CD4-positive, CD25-positive, alpha-beta regulatory T cell (primary cell): ENCODE measurements around the gene PRPF19. TPM values are rescaled to one million over a fixed set of nuclear protein-coding genes. Genes with fewer than 3 reads are reported as not detected.

Experiments
- ATAC-seq, 2 donors: fragments of 150-1000 bp; cut with Tn5 transposase; one replicate each; pipeline ENCODE4 v1.10.0; 2021; ENCODE audit warnings: low read depth in 2 of 2, moderate number of reproducible peaks in 2 of 2, moderate library complexity in 1 of 2
- DNase-seq, 3 donors: peaks; one replicate each; pipeline versions ENCODE4 v3.0.0 to v3.0.0-alpha.2; 2012 to 2022; ENCODE audit warnings: mixed read lengths in 1 of 3
- H3K27ac ChIP-seq: one replicate; pipeline ENCODE4 v1.7.0; 2013; ENCODE audit warnings: mild to moderate bottlenecking, low read length; ENCODE audit not compliant: insufficient read depth, poor library complexity, severe bottlenecking
- H3K27me3 ChIP-seq: one replicate; pipeline ENCODE4 v1.7.0; 2013; ENCODE audit warnings: low read length; ENCODE audit not compliant: control insufficient read depth, insufficient read depth
- H3K36me3 ChIP-seq: one replicate; pipeline ENCODE4 v1.7.0; 2013; ENCODE audit warnings: mild to moderate bottlenecking, low read length, moderate library complexity; ENCODE audit not compliant: control insufficient read depth, insufficient read depth
- H3K4me1 ChIP-seq: 2 replicates; pipeline ENCODE4 v1.7.0; 2013; ENCODE audit warnings: mild to moderate bottlenecking, low read length; ENCODE audit not compliant: insufficient read depth, control insufficient read depth, poor library complexity, severe bottlenecking
- H3K4me3 ChIP-seq: one replicate; pipeline ENCODE4 v1.7.0; 2013; ENCODE audit warnings: low read depth, mild to moderate bottlenecking, low read length, moderate library complexity
- H3K9me3 ChIP-seq, 2 experiments: 1 replicate in 1 of 2; 2 replicates in 1 of 2; pipeline ENCODE4 v1.7.0; 2013; ENCODE audit warnings: low read length in 2 of 2, mild to moderate bottlenecking in 1 of 2, moderate library complexity in 1 of 2; ENCODE audit not compliant: control insufficient read depth in 2 of 2
- H3K27ac Mint-ChIP-seq, 3 donors: one replicate each; pipeline ENCODE4 v1.8.0; 2020 to 2022; ENCODE audit warnings: mild to moderate bottlenecking in 3 of 3, mixed read lengths in 3 of 3, moderate library complexity in 2 of 3
- H3K27me3 Mint-ChIP-seq: one replicate; pipeline ENCODE4 v1.8.0; 2022; ENCODE audit warnings: mild to moderate bottlenecking, mixed read lengths
- H3K36me3 Mint-ChIP-seq: one replicate; pipeline ENCODE4 v1.8.0; 2020; ENCODE audit warnings: mixed read lengths
- H3K4me1 Mint-ChIP-seq, 4 donors: one replicate each; pipeline ENCODE4 v1.8.0; 2020 to 2022; ENCODE audit warnings: mixed read lengths in 4 of 4, mild to moderate bottlenecking in 1 of 4
- H3K4me3 Mint-ChIP-seq, 4 donors: one replicate each; pipeline ENCODE4 v1.8.0; 2020 to 2022; ENCODE audit warnings: mild to moderate bottlenecking in 4 of 4, mixed read lengths in 4 of 4, moderate library complexity in 3 of 4
- H3K9me3 Mint-ChIP-seq, 7 donors: one replicate each; pipeline ENCODE4 v1.8.0; 2020 to 2022; ENCODE audit warnings: mixed read lengths in 7 of 7, mild to moderate bottlenecking in 3 of 7, moderate library complexity in 2 of 7
- polyA plus RNA-seq, 4 donors: library from polyadenylated mRNA; unstranded; fragments of 300-500 nt; fragmentation: Illumina TruSeq; gene quantifications; one replicate each; pipeline ENCODE4 v1.2.3, GENCODE V29; 2021
- total RNA-seq: library from RNA; stranded (reverse); gene quantifications from one replicate; pipeline ENCODE4 v1.2.3, GENCODE V29; 2022

PRPF19 gene
- total and polyA plus RNA-seq, 5 donors from 2014 or later = 13.6 to 67.6 (median 13.9) TPM

DNA sequence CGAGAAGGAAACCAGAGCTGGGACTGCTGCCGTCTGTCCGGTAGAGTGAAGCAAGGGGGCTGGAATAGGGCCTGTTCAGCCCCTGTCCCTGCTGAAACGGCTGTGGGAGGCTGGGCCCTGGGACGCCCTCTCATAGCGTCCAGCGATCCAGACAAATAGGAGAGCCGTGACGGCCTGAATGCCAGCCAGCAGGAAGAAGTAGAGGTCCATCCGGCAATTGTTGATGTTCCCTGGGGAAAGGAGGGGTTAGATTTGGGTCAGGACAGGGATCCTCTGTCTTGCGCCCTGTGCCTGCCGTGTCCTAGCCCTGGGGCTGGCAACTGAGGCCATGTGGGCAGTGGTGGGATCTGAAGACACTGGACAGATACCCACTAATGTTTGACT, 30.8 kb upstream of the PRPF19 start:
- Histone ChIP-seq H3K9me3 (no peaks in the 10 kb centered on the region), H3K27ac (no peak overlapping the region), H3K27me3 (no peaks in the 10 kb centered on the region), H3K4me3 (no peak overlapping the region), H3K36me3 (no peaks in the 10 kb centered on the region), H3K4me1 (no peaks in the 10 kb centered on the region)
- Mint-ChIP-seq H3K27ac (no peak overlapping the region), H3K4me1 (peaks cover 0 to 2% (median 0%) of the 10 kb centered on the region in 4 donors), H3K36me3 (no peaks in the 10 kb centered on the region), H3K27me3 (no peaks in the 10 kb centered on the region), H3K4me3 (no peak overlapping the region), H3K9me3 (peaks cover 0 to 2% (median 0%) of the 10 kb centered on the region in 7 donors)
- no peak for ATAC-seq
- DNase-seq = no peak

DNA sequence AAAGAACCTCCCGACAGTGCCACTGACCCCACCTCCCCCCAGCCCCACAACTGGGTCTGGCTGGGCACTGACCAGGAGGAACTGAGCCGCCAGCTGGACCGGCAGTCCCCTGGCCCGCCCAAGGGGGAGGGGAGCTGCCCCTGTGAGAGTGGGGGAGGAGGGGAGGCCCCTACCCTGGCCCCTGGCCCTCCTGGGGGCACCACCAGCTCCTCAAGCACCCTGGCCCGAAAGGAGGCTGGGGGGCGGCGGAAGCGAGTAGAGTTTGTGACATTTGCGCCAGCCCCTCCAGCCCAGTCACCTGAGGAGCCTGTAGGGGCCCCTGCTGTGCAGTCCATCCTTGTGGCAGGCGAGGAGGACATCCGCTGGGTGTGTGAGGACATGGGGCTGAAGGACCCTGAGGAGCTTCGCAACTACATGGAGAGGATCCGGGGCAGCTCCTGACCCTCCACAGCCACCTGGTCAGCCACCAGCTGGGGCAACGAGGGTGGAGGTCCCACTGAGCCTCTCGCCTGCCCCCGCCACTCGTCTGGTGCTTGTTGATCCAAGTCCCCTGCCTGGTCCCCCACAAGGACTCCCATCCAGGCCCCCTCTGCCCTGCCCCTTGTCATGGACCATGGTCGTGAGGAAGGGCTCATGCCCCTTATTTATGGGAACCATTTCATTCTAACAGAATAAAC, 30.2 kb upstream of the PRPF19 start:
- no peak overlapping the region for H3K4me3 Mint-ChIP-seq
- H3K9me3 Mint-ChIP-seq = peaks cover 0 to 2% (median 0%) of the 10 kb centered on the region in 7 donors
- H3K27me3 ChIP-seq = no peaks in the 10 kb centered on the region
- H3K27me3 Mint-ChIP-seq = no peaks in the 10 kb centered on the region
- H3K27ac ChIP-seq = no peak overlapping the region
- no peaks in the 10 kb centered on the region for H3K9me3 ChIP-seq
- no peaks in the 10 kb centered on the region for H3K4me1 ChIP-seq
- H3K36me3 ChIP-seq = no peaks in the 10 kb centered on the region
- H3K36me3 Mint-ChIP-seq = no peaks in the 10 kb centered on the region
- H3K27ac Mint-ChIP-seq = no peak overlapping the region
- no peak overlapping the region for H3K4me3 ChIP-seq
- H3K4me1 Mint-ChIP-seq = no peaks in the 10 kb centered on the region
- DNase-seq (no peak), ATAC-seq (no peak)

DNA sequence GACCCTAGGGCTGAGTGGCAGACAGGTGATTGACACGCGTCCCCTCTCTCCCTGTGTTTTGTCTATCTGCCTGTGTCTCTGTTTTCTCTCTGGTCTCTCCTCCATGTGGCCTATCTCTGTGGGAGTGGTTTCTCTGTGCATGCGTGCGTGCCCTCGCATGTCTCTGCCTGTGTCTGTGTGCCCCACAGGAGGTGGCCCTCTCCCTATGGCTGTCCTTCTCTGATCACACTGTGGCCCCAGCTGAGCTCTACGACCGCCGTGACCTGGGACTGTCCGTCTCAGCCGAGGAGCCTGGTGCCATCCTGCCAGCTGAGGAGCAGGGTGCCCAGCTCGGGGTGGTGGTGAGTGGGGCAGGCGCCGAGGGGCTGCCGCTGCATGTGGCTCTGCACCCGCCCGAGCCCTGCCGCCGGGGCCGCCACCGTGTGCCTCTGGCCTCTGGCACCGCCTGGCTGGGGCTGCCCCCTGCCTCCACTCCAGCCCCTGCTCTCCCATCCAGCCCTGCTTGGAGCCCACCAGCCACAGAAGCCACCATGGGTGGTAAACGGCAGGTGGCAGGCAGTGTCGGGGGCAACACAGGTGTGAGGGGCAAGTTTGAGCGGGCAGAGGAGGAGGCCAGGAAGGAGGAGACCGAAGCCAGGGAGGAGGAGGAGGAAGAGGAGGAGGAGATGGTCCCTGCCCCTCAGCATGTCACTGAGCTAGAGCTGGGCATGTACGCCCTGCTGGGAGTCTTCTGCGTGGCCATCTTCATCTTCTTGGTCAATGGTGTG, 29.5 kb upstream of the PRPF19 start:
- Mint-ChIP-seq H3K27ac (no peak overlapping the region), H3K4me3 (no peak overlapping the region), H3K27me3 (peaks cover 2% of the 10 kb centered on the region), H3K4me1 (no peaks in the 10 kb centered on the region), H3K36me3 (no peaks in the 10 kb centered on the region), H3K9me3 (peaks cover 0 to 2% (median 0%) of the 10 kb centered on the region in 7 donors)
- ATAC-seq = no peak
- H3K27ac ChIP-seq = no peak overlapping the region
- H3K36me3 ChIP-seq = no peaks in the 10 kb centered on the region
- H3K27me3 ChIP-seq = no peaks in the 10 kb centered on the region
- no peak for DNase-seq
- no peaks in the 10 kb centered on the region for H3K9me3 ChIP-seq
- H3K4me1 ChIP-seq = no peaks in the 10 kb centered on the region
- H3K4me3 ChIP-seq = no peak overlapping the region

GRCh38 chr11:60934790-60935605, 28.6 kb upstream of the PRPF19 start:
- Histone ChIP-seq H3K27me3 (no peaks in the 10 kb centered on the region), H3K36me3 (no peaks in the 10 kb centered on the region), H3K4me3 (no peak overlapping the region), H3K4me1 (no peaks in the 10 kb centered on the region), H3K27ac (no peak overlapping the region), H3K9me3 (no peaks in the 10 kb centered on the region)
- H3K4me3 Mint-ChIP-seq = no peak overlapping the region
- ATAC-seq (no peak), DNase-seq (no peak)
- H3K36me3 Mint-ChIP-seq = no peaks in the 10 kb centered on the region
- H3K27ac Mint-ChIP-seq = peak overlapping the region in 1 of 3 donors; percentile 60
- peaks cover 4% of the 10 kb centered on the region for H3K27me3 Mint-ChIP-seq
- peaks cover 0 to 2% (median 0%) of the 10 kb centered on the region in 7 donors for H3K9me3 Mint-ChIP-seq
- no peaks in the 10 kb centered on the region for H3K4me1 Mint-ChIP-seq

DNA sequence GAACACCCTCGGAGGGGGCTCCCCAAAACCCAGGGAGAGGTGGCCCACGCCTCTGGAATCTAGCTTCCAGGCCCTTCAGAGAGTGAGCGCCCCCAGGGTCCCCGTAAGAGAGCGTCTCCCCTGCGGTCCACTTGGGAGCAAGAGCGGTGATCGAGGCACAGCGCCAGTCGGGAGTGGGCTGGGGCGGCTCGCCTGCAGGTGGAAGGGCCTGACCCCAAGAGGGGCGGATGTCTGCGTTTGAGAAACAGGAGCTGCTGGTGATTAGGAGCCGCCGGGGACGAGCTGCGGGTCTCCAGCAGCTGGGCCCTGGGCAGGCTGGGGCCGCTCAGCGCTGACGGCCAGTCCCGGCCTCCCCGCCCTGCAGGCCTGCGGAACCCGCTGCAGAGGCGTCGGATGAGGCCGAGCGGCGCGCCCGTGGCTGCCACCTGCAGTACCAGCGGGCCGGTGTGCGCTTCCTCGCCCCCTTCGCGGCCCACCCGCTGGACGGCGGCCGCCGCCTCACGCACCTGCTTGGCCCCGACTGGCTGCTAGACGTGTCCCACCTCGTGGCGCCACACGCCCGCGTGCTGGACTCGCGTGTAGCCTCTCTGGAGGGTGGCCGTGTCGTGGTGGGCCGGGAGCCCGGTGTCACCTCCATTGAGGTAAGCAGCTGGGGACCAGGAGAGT, 27.9 kb upstream of the PRPF19 start:
- no peak overlapping the region for H3K27ac Mint-ChIP-seq

GRCh38 chr11:60933416-60934123, 27.2 kb upstream of the PRPF19 start:
- peaks cover 0 to 2% (median 0%) of the 10 kb centered on the region in 7 donors for H3K9me3 Mint-ChIP-seq
- H3K27ac Mint-ChIP-seq = no peak overlapping the region
- Histone ChIP-seq H3K27ac (no peak overlapping the region), H3K27me3 (peaks cover 3% of the 10 kb centered on the region), H3K9me3 (no peaks in the 10 kb centered on the region), H3K4me3 (no peak overlapping the region), H3K36me3 (no peaks in the 10 kb centered on the region), H3K4me1 (no peaks in the 10 kb centered on the region)
- ATAC-seq (no peak), DNase-seq (no peak)
- H3K27me3 Mint-ChIP-seq = peaks cover 4% of the 10 kb centered on the region
- H3K4me3 Mint-ChIP-seq = no peak overlapping the region
- H3K36me3 Mint-ChIP-seq = no peaks in the 10 kb centered on the region
- H3K4me1 Mint-ChIP-seq = no peaks in the 10 kb centered on the region

More for the DNA sequence above, 27.9 kb upstream of the PRPF19 start:
- Mint-ChIP-seq H3K36me3 (no peaks in the 10 kb centered on the region), H3K9me3 (peaks cover 0 to 2% (median 0%) of the 10 kb centered on the region in 7 donors), H3K4me1 (no peaks in the 10 kb centered on the region), H3K27me3 (peaks cover 4% of the 10 kb centered on the region), H3K4me3 (no peak overlapping the region)
- H3K36me3 ChIP-seq = no peaks in the 10 kb centered on the region
- H3K4me3 ChIP-seq = no peak overlapping the region
- ATAC-seq (no peak), DNase-seq (no peak)
- H3K27me3 ChIP-seq = peaks cover 3% of the 10 kb centered on the region
- H3K9me3 ChIP-seq = no peaks in the 10 kb centered on the region
- no peak overlapping the region for H3K27ac ChIP-seq
- H3K4me1 ChIP-seq = no peaks in the 10 kb centered on the region
